ENCODE results near the gene HIVEP3.

Gene HIVEP3

DNA sequence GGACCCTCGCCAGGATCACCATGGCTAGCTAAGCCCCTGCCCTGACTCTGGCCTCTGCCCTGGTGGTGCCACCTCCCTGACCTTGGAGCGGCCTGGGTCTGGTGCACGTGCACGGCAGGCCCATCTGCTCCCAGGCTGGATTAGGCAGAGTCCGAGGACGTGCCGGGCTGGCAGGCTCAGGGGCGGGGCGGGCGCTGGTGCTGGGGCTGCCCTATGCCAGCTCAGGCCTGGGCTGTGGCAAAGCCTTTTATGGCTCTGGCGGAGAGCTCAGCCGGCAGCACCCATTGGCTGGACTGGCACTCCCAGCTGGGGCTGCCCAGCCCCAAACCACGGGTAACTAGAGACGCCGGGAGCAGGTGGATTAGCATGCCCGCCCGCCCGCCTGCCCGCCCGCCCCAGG lies 417.1 kb downstream of the HIVEP3 start:
- TF ChIP-seq, protein P1, sequence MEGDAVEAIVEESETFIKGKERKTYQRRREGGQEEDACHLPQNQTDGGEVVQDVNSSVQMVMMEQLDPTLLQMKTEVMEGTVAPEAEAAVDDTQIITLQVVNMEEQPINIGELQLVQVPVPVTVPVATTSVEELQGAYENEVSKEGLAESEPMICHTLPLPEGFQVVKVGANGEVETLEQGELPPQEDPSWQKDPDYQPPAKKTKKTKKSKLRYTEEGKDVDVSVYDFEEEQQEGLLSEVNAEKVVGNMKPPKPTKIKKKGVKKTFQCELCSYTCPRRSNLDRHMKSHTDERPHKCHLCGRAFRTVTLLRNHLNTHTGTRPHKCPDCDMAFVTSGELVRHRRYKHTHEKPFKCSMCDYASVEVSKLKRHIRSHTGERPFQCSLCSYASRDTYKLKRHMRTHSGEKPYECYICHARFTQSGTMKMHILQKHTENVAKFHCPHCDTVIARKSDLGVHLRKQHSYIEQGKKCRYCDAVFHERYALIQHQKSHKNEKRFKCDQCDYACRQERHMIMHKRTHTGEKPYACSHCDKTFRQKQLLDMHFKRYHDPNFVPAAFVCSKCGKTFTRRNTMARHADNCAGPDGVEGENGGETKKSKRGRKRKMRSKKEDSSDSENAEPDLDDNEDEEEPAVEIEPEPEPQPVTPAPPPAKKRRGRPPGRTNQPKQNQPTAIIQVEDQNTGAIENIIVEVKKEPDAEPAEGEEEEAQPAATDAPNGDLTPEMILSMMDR (IDR thresholded peaks at IDR 0.05), result no peak
- Histone ChIP-seq H3K4me3 (no peak overlapping the region), H3K27ac (peak overlapping the region in 1 of 2 donors; percentile 67)
- no peak for DNase-seq (ENCODE audit: low spot score)

DNA sequence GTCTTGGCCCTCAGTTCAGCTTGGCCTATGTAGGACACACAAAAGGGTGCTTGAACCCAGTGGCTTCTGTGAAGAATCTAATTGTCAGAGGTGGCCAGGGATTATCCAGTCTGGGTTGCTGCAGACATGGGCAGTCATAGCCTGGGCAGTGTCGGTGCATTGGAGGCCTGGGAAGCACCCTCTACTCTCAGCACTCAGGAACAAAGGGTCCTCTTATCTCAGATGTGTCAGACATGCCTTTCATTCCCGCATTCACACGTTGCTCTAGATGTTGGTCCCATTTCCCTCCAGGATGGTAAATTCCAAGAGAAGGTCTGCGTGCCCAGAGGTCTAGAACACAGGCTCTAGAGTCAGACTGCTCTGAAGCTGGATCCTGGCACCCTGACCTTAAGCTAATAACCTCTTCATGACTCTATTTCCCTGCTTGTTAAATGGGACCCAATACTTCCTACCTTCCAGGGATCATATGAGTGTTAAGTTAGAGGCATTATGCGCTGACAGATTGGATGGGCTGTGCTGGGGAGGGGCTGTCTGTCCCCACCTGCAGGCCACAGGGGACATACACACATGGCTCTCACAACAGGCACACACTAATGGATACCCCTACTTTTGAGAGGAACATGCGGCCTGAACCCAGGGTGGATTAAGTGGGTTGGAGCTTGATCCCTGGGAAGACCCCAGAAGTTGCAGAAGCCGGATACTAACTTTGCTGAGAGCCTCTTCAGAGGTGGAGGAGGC lies 417.8 kb downstream of the HIVEP3 start:
- DNase-seq (ENCODE audit: low spot score), result no peak
- Histone ChIP-seq H3K4me3 (no peak overlapping the region), H3K27ac (peak overlapping the region; percentile 67 to 94)
- TF ChIP-seq, protein P1 (IDR thresholded peaks at IDR 0.05), result no peak

DNA sequence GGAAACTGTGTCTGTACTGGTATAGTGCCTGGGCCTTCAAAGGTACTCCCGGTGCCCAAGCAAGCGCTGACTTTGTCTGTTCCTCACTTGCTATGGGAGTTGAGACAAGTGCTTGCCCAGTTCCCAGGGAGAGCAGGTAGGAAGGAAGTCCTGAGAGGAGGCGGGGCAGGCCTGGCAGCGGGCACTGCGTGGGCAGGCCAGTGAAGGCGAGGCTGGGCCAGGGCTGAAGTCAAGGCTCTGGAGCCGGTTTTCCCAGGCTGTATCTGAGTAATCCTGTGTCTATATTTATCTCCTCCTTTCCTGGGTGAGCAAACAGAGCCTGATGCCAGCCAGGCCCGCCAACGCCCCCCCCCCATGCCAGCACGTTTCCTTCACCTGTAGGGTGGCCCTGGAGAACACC lies 418.3 kb downstream of the HIVEP3 start:
- H3K27ac ChIP-seq, result peak overlapping the region; percentile 67 to 94
- no peak overlapping the region for H3K4me3 ChIP-seq
- peak; percentile 85 for DNase-seq (ENCODE audit: low spot score)
- TF ChIP-seq, protein P1 (IDR thresholded peaks at IDR 0.05), result no peak

DNA sequence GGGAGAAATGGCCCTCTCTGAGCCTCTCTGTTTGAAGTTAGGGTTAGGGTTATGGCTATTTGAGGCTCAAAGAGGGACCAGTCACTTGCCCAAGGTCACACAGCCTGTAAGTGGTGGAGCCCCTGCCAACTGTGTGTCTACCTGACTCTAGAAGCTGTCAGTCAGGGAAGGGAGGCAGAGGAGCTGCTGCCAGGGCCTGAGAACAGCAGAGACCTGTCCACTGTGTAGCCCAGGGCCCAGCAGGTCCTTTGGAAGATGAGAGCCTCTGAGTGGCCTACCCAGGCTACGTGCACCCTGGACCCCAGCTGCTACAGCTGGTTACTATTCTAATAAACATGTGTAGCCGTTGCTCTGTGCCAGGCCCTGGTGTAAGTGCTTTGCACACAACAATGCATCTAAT lies 419.1 kb downstream of the HIVEP3 start:
- Histone ChIP-seq H3K27ac (peak overlapping the region; percentile 91 to 94), H3K4me3 (no peak overlapping the region)
- no peak for DNase-seq (ENCODE audit: low spot score)
- TF ChIP-seq, protein P1 (IDR thresholded peaks at IDR 0.05), result no peak

DNA sequence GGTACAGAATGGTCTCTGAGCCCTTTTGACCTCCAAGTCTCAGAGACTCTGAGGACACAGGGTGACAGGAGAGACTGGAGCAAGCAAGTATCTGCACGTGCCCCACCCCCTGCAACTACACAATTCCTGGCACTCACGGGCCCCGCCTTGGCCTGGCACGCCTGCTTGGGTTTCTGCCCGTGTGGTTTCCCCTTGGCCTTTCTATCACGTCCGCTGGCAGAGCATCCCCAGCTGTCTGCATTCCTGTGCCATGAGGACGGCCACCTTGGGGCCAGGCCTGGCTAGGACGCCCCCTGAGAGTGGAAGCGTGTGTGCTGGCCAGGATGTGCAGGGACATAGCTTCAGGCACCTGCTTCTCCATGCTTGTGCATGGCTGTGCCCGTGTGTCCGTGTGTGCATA lies 419.9 kb downstream of the HIVEP3 start:
- peak overlapping the region; percentile 91 to 94 for H3K27ac ChIP-seq
- peak; percentile 90 for DNase-seq (ENCODE audit: low spot score)
- TF ChIP-seq, protein P1 (IDR thresholded peaks at IDR 0.05), result no peak
- H3K4me3 ChIP-seq, result no peak overlapping the region

DNA sequence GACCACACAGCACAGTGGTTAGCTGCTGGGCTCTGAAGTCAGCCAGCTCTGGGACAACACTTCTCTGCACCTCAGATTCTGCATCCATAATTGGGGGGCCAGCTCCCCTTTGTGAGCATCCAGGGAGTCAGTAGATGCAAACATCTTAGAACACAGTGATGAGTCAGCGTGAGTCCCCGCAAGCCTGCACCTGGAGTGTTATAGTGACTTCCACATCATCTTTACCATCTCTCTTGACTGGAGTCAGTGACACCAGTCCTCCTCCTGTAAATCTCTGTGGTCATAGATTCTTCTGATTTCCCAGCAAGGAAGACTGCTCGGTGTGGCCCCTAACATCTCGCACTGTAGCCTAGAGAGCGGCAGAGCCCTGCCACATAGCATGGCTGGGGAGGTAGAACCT lies 420.3 kb downstream of the HIVEP3 start:
- DNase-seq (ENCODE audit: low spot score), result no peak
- H3K4me3 ChIP-seq, result no peak overlapping the region
- TF ChIP-seq, protein P1 (IDR thresholded peaks at IDR 0.05), result no peak
- H3K27ac ChIP-seq, result peak overlapping the region; percentile 91 to 94

DNA sequence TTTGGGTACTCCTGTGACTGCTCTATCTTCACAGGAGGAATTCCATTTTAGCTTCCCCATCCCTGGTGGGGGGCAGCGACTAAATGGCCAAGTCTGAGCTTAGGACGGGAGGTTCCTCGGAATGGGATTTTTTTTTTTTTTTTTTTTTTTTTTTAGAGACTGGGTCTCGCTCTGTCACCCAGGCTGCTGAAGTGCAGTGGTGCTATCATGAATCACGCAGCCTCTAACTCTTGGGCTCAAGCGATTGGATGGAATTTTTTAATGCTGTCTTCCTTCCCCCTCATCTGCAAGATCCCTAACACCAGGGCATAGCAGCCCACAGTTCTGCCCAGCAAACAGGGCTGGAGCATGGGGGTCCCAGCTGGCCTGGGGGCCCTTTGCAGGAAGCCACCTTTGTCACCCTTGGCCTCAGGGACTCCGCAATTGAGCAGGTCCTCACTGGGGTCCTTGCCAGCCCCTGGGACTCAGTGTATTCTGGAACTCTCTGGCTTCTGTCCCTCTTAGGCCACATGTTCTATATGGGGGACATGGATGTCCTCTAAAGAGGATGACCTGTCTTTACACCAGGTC lies 421.2 kb downstream of the HIVEP3 start:
- TF ChIP-seq, protein P1 (IDR thresholded peaks at IDR 0.05), result no peak
- no peak overlapping the region for H3K4me3 ChIP-seq
- DNase-seq (ENCODE audit: low spot score), result no peak
- H3K27ac ChIP-seq, result peak overlapping the region; percentile 91 to 94

Measured in coronary artery (tissue), 2 donors.